OCI-LY1 (cell line): ENCODE results near the gene KIAA1191.

ENCODE experiments used
- EZH2 ChIP-seq: fragments of 200-600 bp; sonication (generic), shearing (Covaris generic); IDR thresholded peaks from 2 replicates; pipeline ENCODE4 v1.8.0; 2017; ENCODE audit warnings: borderline replicate concordance, mixed run types, mild to moderate bottlenecking, antibody characterized with exemption, low read length, moderate library complexity, mixed read lengths
- TF ChIP-seq, protein P1 (sequence below): fragments of 200-600 bp; sonication (generic), shearing (Covaris generic); IDR thresholded peaks from 2 replicates; pipeline ENCODE4 v1.5.1; 2017; ENCODE audit warnings: mild to moderate bottlenecking, antibody characterized with exemption, low read length, moderate library complexity, mixed read lengths

GRCh38 chr5:176391479-176391878, 29.9 kb upstream of the KIAA1191 start:
- TF ChIP-seq, protein P1, sequence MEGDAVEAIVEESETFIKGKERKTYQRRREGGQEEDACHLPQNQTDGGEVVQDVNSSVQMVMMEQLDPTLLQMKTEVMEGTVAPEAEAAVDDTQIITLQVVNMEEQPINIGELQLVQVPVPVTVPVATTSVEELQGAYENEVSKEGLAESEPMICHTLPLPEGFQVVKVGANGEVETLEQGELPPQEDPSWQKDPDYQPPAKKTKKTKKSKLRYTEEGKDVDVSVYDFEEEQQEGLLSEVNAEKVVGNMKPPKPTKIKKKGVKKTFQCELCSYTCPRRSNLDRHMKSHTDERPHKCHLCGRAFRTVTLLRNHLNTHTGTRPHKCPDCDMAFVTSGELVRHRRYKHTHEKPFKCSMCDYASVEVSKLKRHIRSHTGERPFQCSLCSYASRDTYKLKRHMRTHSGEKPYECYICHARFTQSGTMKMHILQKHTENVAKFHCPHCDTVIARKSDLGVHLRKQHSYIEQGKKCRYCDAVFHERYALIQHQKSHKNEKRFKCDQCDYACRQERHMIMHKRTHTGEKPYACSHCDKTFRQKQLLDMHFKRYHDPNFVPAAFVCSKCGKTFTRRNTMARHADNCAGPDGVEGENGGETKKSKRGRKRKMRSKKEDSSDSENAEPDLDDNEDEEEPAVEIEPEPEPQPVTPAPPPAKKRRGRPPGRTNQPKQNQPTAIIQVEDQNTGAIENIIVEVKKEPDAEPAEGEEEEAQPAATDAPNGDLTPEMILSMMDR: peak; percentile 14; the same call in 1 of the 2 replicates
- no peak for TF ChIP-seq EZH2
